ENCODE measurements around the gene KIF26A. TPM values are rescaled to one million over a fixed set of nuclear protein-coding genes. Genes with fewer than 3 reads are reported as not detected.

The KIF26A gene
- 0.90 and 1.4 TPM in 2 replicates for total RNA-seq (2014; rRNA removed; shearing (Covaris generic))
- polyA plus RNA-seq (2015; cell fraction: cytosol; rRNA removed): 0.12 and 0.24 TPM in 2 replicates
- 0.41 and 0.48 TPM in 2 replicates for polyA plus RNA-seq (2015; cell fraction: nucleus; rRNA removed)

GRCh38 chr14:104138098-104138717 is at the start of gene KIF26A:
TSS of gene KIF26A (plus strand) at chr14:104138587. CDS start at chr14:104138723, 136 bp downstream.
- DNase-seq (ENCODE audit: low read depth): peak; percentile 25

DNA sequence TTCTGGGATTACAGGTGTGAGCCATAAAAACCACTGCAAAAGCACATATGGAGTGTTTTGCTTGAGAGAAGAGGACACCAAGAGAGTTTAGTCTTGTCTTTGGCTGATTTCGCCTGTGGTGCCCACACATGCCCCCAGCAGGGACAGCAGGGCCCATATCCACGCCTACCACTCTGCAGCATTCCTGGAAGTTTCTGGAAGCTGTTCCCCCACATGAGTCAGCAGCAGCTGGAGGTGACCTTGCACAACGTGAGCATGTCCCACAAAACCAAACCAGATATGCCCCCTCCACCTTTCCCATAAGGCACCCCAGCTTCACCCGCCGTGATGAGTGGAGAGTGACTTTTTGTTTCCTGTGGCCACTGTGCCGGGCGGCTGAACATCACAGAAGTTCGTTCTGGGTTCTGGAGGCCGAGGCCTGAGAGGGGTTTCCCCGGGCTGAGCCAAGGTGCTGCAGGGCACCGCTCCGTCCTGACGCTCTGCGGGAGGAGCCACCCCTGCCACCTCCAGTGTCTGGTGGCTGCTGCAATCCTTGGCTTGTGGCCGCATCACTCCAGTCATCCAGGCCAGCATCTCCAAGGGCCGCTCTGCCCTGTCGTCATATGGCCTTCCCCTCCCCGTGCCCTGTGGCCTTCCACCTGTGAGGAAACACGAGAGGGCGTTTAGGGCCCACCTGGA is 48.2 kb upstream of the KIF26A start:
- DNase-seq (ENCODE audit: low read depth): no peak

GRCh38 chr14:104091061-104091926 is 47.1 kb upstream of the KIF26A start:
- no peak for DNase-seq (ENCODE audit: low read depth)

DNA sequence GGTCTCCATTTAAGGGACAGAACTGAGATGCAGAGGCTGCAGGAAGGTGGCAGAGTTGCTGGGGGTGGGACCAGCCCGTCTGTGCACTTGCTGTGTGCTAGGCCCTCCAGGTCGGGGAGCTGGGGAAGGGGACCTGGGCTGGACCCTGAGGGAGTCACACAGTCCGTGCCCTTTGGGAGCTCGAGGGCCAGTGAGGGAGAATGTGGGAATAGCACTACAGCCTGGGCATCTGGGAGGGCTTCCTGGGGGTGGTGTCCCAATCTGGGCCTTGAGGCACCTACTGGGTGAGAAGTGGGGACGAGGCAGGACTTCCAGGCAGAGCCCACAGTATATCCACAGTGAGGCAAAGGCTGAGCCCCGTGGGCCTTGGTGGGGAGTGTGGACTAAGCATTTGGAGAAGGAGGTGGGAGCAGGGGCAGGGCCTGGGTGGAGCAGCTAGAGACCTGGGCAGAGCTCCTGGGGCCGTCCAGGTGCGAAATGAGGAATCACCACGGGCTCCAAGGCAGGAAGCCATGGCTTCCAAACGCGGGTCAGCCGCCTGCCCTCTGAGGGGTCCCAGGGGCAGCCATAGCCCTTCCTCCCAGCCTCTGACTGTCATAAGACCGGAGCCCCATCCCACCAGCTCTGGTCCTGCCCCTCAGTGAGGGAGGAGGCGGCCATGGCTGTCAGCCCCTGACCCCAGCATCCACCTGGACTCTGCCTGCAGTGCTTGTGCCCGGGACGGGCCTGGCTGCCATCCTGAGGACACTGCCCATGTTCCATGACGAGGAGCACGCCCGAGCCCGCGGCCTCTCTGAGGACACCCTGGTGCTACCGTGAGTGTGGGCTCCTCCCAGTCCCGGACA is 46.2 kb upstream of the KIF26A start:
- no peak for DNase-seq (ENCODE audit: low read depth)

- no peak for DNase-seq (ENCODE audit: low read depth)
These were observed 45.4 kb upstream of the KIF26A start for GRCh38 chr14:104092931-104093365.

- no peak for DNase-seq (ENCODE audit: low read depth)
These were observed 44.9 kb upstream of the KIF26A start for GRCh38 chr14:104093366-104094055.

- no peak for DNase-seq (ENCODE audit: low read depth)
These were observed 44.2 kb upstream of the KIF26A start for GRCh38 chr14:104094056-104094708.

DNA sequence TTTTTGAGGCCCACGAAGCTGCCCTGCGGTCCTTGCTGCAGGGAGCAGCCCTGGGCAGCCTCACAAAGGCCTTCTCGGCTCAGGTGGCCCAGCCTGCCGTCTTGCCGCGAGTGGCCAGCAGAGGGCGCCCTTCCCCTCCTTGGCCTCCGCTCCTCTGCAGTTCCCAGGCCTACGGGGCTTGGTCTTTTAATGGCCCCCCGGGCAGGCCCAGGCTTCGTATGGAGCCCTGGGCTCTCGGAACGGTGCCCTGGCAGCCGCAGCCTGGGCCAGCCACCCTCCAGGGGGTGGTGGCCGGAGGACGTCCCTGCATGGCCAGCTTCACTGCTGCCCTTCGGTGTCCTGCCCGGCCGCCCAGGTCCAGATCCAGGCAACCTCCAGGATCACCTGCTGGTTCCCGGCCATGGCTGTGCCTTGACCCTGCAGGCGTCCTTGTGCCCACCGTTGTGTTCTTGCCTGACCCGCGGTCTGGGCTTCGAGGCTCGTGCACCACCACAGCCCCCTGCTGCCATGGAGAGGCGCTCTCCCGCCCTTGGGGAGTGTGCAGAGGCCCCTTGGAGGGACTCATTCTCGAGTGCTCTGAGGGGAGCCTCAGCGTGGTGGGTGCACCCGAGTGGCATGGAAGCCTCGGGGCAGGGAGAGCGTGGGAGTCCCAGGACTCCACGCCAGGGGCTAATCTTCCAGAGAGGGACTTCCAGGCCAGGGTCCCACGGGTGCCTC is 43.5 kb upstream of the KIF26A start:
- DNase-seq (ENCODE audit: low read depth): peak; percentile 46

- DNase-seq (ENCODE audit: low read depth): no peak
These were observed 42.7 kb upstream of the KIF26A start for GRCh38 chr14:104095426-104096310.

- no peak for DNase-seq (ENCODE audit: low read depth)
These were observed 42.1 kb upstream of the KIF26A start for GRCh38 chr14:104096318-104096717.

DNA sequence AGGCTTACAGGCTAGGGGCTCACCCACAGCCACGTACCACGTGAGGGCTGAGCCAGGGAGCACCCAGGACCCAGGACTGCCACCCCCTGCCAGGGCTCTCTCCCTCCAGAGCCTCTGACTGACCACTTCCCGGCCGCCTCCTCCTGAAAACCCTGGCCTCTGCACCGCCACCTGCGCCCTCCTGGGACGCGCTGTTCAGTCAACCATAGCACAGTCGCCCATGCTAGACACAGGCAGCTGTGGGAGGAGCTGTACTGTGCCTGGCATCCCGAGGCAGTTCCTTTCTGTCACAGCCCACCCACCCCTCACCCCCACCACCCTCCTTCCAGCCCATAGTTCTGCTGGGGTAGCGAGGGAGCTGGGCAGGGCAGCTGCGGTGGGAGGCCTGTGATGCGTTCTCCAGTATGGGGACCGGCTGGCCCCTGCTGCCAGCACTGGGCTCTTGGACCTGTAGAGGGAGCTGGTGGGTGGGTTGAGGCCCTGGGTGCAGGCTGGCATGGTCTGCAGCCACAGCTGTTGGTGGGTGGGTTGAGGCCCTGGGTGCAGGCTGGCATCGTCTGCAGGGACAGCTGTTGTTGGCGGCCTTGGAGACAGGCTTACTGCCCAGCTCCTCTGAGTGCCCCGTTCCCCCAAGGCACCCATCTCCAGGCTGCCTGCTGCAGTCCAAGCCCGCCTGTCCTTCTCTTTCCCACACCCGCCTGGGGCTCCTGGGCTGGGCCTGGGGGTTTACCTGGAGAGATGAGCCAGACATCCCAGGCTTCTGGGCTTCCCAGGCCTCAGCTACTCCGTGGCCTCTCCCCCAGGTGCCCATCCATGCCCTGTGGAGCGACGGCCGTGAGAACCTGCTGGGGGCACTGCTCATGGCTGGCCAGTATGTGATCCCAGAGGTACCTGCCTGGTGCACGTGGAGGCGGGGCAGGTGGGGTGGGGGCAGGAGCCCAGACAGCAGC is 41.4 kb upstream of the KIF26A start:
- no peak for DNase-seq (ENCODE audit: low read depth)

- DNase-seq (ENCODE audit: low read depth): no peak
These were observed 39.9 kb upstream of the KIF26A start for GRCh38 chr14:104098272-104099095.

DNA sequence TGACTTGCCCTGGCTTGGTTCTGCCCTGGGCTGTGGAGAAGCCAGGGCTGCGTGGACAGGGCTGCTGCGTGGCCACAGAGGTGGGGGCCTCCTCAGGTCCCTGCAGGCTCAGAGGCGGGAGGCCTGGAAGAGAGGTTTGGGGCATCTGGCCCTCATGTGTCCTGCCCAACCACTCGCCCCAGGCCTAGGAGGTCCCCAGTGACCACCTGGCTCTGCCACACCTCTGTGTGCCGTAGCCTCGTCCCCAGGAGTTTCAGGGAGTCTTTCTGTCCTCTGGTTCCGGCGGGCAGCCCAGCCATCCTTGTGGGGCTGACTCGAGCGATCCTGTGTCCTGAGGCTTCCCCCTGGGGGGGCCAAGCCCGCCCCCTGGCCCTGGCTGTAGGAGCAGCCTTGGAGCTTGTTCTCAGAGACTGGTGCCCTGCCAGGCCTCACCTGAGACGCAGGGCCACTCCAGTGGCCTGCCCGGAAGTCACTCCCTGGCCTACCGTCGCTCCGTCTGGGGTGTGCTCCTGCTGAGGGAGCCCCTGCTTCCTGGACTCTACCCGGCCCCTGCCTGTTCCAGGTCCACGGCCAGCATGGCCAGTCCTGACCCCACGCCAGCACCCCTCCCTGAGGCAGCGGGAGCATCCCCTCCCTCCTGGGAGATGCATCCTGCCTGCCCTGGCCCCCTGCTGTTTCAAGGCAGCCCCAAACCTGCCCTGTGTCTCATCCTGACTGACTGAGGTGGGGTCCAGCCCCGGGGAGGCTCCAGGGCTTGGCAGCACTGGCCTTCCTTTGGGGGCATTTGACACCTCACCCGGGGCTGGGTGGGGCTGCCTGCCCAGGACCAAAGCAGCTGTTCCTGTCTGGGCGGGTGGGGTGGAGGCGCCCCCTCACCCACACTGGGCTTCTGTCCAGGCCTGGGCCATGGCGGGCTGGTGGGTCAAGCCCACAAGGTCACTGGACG is 39.0 kb upstream of the KIF26A start:
- DNase-seq (ENCODE audit: low read depth): no peak

DNA sequence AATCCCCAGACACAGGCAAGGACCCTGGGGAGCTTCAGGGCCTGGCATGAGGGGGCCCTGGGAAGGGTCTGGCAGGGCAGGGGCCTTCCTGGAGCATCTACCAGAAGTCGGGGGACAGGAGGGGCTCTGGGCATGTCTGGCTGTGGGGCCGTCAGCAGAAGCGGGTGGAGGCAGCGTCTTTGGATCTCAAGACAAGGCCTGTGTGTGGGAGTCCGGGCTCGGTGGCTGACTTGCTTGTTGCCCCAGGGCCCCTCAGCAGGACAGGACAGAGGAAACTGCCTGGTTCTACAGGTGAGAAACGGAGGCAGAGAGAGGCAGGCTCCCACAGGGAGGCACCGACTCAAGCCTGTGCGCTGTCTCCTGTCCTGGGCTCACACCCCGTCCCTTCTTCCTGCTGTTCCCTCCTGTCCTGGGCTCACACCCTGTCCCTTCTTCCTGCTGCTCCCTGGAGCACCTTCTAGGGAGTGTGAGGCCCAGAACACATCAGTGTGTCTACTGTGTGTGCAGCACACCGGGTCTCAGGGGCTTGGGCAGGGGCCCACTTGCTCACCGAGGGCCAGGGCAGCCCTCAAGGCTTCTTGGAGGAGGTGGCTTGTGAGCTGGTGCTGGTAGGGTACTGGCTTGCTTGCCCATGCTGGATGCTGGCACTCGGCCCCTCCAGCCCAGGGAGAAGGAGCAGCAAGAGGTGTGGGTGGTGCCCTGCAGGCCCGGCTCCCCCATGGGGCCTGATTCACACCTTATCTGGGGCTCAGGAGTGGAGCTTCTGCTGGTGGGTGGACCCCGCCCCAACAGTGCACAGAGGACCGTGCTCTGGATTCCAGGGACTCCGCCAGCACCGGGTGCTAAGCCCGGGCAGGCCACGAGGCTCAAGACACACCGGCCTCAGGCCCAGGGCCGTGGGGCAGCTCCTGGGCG is 38.0 kb upstream of the KIF26A start:
- DNase-seq (ENCODE audit: low read depth): no peak

Data from HT1080 (cell line).